HCT116 (cell line): Measurements from ENCODE around the gene SARS2.

Source experiments
- CEBPB ChIP-seq: IDR thresholded peaks from 2 replicates; pipeline ENCODE4 v1.6.1; 2012; ENCODE audit warnings: low read depth
- CTCF ChIP-seq, 3 experiments: fragments of 200-600 bp in 1 of 3; sonication (generic) in 1 of 3; IDR thresholded peaks in 2 of 3; conservative IDR thresholded peaks in 1 of 3; 2 replicates each; pipeline ENCODE4 v1.5.1; 2012 to 2017; ENCODE audit warnings: low read depth in 2 of 3, low read length in 2 of 3, antibody characterized with exemption in 1 of 3, borderline replicate concordance in 1 of 3, control low read depth in 1 of 3, mild to moderate bottlenecking in 1 of 3, mixed read lengths in 1 of 3, mixed run types in 1 of 3, moderate library complexity in 1 of 3; ENCODE audit not compliant: insufficient read depth in 1 of 3
- ELF1 ChIP-seq: IDR thresholded peaks from 2 replicates; pipeline ENCODE4 v1.6.1; 2012; ENCODE audit warnings: low read depth, borderline replicate concordance
- EZH2 ChIP-seq: fragments of 200-600 bp; sonication (generic); IDR thresholded peaks from 2 replicates; pipeline ENCODE4 v1.6.1; 2017; ENCODE audit warnings: antibody characterized with exemption, mixed run types
- EZH2phosphoT487 ChIP-seq: fragments of 200-600 bp; IDR thresholded peaks from 2 replicates; pipeline ENCODE4 v1.6.1; 2018; ENCODE audit warnings: antibody characterized with exemption, borderline replicate concordance
- POLR2A ChIP-seq: IDR thresholded peaks from 2 replicates; pipeline ENCODE4 v1.7.0; 2011; ENCODE audit warnings: borderline replicate concordance; ENCODE audit not compliant: insufficient read depth, insufficient read length; ENCODE audit errors: extremely low read depth
- POLR2AphosphoS5 ChIP-seq: IDR thresholded peaks from 2 replicates; pipeline ENCODE4 v1.6.1; 2011; ENCODE audit warnings: mild to moderate bottlenecking, low read depth, low read length, moderate library complexity
- RAD21 ChIP-seq: IDR thresholded peaks from 2 replicates; pipeline ENCODE4 v1.6.1; 2012; ENCODE audit warnings: low read depth, mild to moderate bottlenecking
- REST ChIP-seq: IDR thresholded peaks from 2 replicates; pipeline ENCODE4 v1.6.1; 2012; ENCODE audit warnings: low read depth
- SP1 ChIP-seq: IDR thresholded peaks from 2 replicates; pipeline ENCODE4 v1.6.1; 2012; ENCODE audit warnings: low read depth
- YY1 ChIP-seq: IDR thresholded peaks from 2 replicates; pipeline ENCODE4 v1.6.1; 2011; ENCODE audit warnings: low read length, low read depth, moderate library complexity, mild to moderate bottlenecking; ENCODE audit not compliant: insufficient replicate concordance; ENCODE audit errors: extremely low read depth
- ZBTB33 ChIP-seq: IDR thresholded peaks from 2 replicates; pipeline ENCODE4 v1.6.1; 2011; ENCODE audit warnings: mild to moderate bottlenecking, low read length, moderate library complexity; ENCODE audit not compliant: insufficient replicate concordance; ENCODE audit errors: extremely low read depth
- ZNF274 ChIP-seq: fragments of 200-500 bp; sonication (Bioruptor generic); IDR thresholded peaks from 2 replicates; pipeline ENCODE4 v1.6.1; 2014; ENCODE audit warnings: mild to moderate bottlenecking, low read depth, low read length, inconsistent platforms
- TF ChIP-seq, protein P1 (sequence below): IDR thresholded peaks from 2 replicates; pipeline ENCODE4 v1.6.1; 2012

- no peak for TF ChIP-seq CTCF (IDR thresholded peaks at IDR 0.05 in 2 of 3, conservative IDR thresholded peaks at IDR 0.05 in 1 of 3; ENCODE audit: borderline replicate concordance in 1 of 3, insufficient read depth in 1 of 3, low read depth in 2 of 3, low read length in 2 of 3)
- TF ChIP-seq, protein P1, sequence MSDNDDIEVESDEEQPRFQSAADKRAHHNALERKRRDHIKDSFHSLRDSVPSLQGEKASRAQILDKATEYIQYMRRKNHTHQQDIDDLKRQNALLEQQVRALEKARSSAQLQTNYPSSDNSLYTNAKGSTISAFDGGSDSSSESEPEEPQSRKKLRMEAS: no peak
- TF ChIP-seq REST: no peak
- TF ChIP-seq RAD21: no peak
- no peak for TF ChIP-seq POLR2AphosphoS5
- TF ChIP-seq SP1: no peak
- no peak for TF ChIP-seq EZH2
- TF ChIP-seq CEBPB: no peak
- TF ChIP-seq ZNF274: no peak
- no peak for TF ChIP-seq POLR2A
- TF ChIP-seq ELF1: no peak
- TF ChIP-seq YY1: no peak
- no peak for TF ChIP-seq EZH2phosphoT487
- no peak for TF ChIP-seq ZBTB33
These were observed 63.3 kb downstream of the SARS2 start for GRCh38 chr19:38867171-38867780.
